GM04503 (cell line): ENCODE results near the gene PRH2.

Experiments used
- DNase-seq: peaks from one replicate; pipeline ENCODE4 v3.0.0-alpha.2; 2012; ENCODE audit warnings: low read depth

Gene PRH2

DNA sequence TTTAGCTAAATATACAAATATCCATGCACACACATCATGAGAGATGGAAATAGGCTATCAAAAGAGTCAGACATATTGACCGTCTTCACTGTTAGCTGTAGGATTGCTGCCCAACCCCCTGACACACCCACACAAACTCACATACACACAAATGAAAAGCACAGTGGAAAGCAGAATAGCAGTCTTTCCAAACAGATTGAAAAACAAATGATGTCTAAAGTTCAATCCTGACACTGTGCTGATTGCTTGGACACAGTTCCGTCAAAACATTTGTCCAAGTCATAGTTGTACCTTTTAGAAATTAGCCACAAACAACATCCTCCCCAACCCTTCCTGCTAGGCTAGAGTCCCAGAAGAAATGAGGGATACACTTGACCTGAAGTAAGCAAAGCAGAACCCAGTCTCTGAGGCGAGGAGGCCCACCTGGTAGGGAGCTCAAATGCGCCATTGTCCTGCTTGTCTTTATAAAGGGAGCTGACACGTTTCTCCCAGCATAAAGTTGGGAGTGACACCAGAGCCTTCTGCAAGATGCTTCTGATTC, at the start of gene PRH2:
Gene PRH2, plus strand, starts transcription at position 491 of the 541 bp plus-strand sequence. Its CDS starts 38 bp downstream, at position 529.
- no peak for DNase-seq

- DNase-seq = no peak
Measured at GRCh38 chr12:10884086-10884725, 44.8 kb upstream of the PRH2 start, which contains the start of gene PRH1. TSS of gene PRH1 (minus strand) at chr12:10884255. CDS start at chr12:10884217, 38 bp downstream.

GRCh38 chr12:10889226-10889625, 39.8 kb upstream of the PRH2 start:
- no peak for DNase-seq

- no peak for DNase-seq
Measured at GRCh38 chr12:10891937-10892336, 37.1 kb upstream of the PRH2 start.

- no peak for DNase-seq
Measured at GRCh38 chr12:10896854-10897253, 32.2 kb upstream of the PRH2 start.

DNA sequence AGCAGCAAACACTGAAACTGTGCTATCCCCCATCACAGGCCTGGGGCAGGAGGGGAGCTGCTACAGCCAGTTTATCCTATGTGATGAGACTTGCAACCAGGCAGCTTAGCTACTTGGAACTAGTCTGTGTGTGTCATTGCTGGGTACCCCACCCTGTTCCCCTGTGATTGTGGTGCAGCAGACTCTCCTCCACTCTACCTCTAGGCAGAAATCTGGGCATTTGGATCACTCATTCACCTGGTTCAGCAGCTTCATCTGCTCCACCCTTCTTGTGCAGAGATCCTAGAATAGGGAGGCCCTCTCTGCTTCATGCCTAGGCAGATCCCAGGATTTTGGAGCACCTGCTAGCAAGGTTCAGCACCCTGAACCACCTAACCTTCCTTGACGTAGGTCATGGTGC, 28.5 kb upstream of the PRH2 start:
- DNase-seq = no peak

- DNase-seq = no peak
Measured at GRCh38 chr12:10900972-10901371, 28.1 kb upstream of the PRH2 start.

DNA sequence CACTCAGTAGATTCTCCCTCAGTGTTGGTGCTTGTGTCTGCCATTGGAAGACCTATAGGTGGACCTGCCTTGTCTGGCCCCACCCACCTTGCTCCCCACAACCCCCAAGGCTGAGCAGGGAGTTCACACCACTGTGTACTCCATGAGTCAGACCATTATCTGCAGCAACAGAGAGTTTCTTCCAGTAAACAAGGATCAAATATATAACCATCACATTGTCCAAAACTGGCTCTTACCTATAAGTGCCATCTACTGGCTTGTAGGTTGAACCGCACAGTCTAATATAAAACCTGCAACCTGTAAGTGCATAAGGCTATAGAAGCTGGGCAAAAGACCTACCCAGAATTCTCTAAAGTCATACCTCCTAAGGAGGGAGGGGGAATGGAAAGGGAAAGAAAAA, 27.6 kb upstream of the PRH2 start:
- no peak for DNase-seq

- DNase-seq = no peak
Measured at GRCh38 chr12:10904686-10905085, 24.4 kb upstream of the PRH2 start.

- no peak for DNase-seq
Measured at GRCh38 chr12:10909462-10909861, 19.6 kb upstream of the PRH2 start, which contains the start of gene TAS2R13. TSS of gene TAS2R13 (minus strand) at chr12:10909562. CDS start at chr12:10909298, 264 bp downstream.

- no peak for DNase-seq
Measured at GRCh38 chr12:10910380-10910779, 18.7 kb upstream of the PRH2 start.

- DNase-seq = no peak
Measured at GRCh38 chr12:10919809-10920208, 9.2 kb upstream of the PRH2 start.

- DNase-seq = no peak
Measured at GRCh38 chr12:10926269-10926668, 2.8 kb upstream of the PRH2 start.

DNA sequence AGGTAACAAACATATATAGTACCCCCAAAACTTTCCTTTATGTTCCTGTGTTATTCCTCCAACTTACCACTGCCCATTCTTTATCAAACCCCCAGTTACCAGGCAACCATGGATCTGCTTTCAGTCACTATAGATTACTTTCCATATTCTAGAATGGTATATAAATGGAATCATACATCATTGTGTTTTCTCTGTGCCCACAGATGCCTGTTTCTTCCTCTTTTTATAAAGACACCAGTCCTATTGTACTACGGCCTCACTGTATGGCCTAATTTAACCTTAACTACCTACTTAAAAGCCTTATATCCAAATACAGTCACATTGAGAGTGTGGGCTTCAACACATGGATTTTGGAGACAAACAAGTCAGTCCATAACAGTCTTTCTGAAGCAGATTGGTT, 7.5 kb downstream of the PRH2 start:
- DNase-seq = no peak

- no peak for DNase-seq
Measured at GRCh38 chr12:10939163-10939562, 10.1 kb downstream of the PRH2 start, which contains the start of gene TAS2R14. TSS of gene TAS2R14 (minus strand) at chr12:10939263. CDS start at chr12:10939207, 56 bp downstream.

DNA sequence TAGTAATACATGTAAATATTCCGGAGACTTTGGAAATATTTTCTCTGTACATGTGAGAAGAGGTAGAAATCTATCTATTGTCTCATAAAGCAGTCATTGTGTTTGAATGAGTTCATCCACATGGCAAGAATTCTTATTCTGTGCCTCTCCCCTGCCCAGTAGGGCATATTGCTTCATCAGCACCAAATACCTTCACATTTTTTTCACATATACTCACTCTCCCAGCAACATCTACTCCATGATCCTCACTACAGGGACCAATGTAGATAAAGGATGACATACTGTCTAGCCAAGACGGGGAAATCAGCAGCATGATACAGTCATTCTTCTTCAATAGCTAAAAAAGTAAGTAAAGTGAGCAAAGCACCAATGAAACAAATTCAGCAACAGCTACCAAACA, 11.4 kb downstream of the PRH2 start:
- peak; percentile 71 for DNase-seq

GRCh38 chr12:10941369-10941768, 12.3 kb downstream of the PRH2 start:
- no peak for DNase-seq

- DNase-seq = no peak
Measured at GRCh38 chr12:10941916-10942607, 13.0 kb downstream of the PRH2 start.

DNA sequence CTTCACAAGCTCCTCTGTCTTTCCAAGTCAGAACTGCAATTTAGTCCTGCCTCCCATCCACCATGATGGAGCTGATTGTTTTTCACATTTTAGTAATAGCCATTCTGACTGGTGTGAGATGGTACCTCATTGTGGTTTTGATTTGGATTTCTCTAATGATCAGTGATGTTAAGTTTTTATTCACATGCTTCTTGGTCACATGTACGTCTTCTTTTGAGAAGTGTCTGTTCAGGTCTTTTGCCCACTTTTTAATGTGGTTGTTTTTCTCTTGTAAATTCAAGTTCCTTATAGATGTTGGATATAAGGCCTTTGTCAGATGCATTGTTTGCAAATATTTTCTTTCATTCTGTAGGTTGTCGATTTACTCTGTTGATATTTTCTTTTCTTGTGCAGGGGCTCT, 14.1 kb downstream of the PRH2 start:
- DNase-seq = no peak

DNA sequence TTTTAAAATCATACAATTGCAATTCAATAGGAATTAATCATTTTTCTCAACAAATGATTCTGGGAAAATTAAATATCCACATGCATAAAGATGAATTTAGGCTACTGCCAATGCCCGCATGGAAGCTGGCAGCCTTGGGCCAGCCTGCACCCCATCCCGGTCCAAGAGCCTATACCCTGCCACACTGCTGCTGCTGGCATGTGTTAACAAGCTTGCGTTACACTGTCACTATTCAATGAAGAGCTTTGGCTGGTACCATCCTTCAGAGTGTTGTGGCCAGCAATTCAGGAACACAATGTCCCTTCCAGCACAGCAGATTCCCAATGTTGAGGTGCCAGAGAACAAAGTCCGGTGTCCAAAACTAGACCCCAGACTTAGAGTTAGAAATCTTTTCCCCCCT, 23.6 kb downstream of the PRH2 start:
- DNase-seq = no peak

DNA sequence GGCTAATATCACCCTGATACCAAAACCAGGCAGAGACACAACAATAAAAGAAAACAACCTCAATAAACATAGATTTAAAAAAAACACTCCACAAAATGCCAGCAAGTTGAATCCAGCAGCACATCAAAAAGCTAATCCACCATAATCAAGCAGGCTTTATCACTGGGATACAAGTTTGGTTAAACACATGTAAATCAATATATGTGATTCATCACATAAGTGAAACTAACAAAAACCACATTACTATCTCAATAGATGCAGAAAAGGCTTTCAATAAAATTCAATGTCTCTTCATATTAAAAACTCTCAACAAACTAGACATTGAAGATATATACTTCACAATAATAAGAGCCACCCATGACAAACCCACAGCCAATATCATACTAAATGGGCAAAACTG, 27.0 kb downstream of the PRH2 start:
- DNase-seq = no peak

- no peak for DNase-seq
Measured at GRCh38 chr12:10957741-10958140, 28.7 kb downstream of the PRH2 start.

- DNase-seq = no peak
Measured at GRCh38 chr12:10959804-10960203, 30.8 kb downstream of the PRH2 start.
